ENCODE measurements around the gene LACC1. TPM values are rescaled to one million over a fixed set of nuclear protein-coding genes. Genes with fewer than 3 reads are reported as not detected.

The LACC1 gene
- total RNA-seq, 2 donors from 2014 or later = 0.87 to 3.7 TPM

DNA sequence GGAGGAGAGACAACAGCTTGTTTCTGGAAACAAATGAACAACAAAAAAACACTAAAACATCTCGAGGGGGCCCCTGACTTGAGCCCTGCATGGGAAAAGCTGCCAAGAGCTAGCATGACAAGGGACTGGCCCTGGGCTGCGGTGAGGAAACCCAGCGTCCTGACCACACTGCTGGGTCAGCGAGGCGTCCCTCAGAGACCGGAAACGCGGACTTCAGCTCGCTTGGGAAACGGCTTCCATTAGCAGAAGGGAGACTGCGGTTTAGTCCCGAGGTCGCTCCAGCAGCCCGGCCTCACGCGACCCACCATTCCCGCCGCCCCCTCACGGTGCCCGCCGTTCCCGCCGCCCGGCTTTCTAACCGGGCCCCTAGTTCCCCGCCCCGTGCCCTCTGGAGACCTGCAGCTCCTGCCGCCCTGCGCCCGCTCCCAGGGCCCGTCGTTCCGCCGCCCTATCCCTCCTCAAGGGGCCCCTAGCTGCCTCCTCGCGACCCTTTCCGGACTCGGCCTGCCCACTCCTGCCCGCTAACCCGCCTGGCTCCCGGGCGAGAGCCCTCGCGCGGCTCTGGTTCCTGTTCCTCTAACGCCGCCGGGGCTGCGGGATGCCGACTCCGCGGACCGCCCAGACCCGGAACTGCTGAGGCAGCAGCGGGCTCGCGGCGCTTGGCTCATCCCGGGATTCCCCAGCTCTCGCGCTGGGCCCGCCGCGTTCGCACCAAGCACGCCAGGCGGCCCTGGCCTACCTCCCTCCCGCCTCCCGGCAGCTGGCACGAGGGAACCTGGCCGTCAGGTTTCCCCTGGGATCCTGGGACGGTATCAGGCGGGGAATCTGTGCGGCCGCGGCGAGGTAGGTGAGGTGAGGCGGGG is 581 bp upstream of the LACC1 start, which contains the start of gene CCDC122:
Gene CCDC122, minus strand, starts transcription at position 849 of the 863 bp plus-strand sequence. CDS start 10,364 bp downstream, outside the sequence.
- ATAC-seq = peak; percentile 91 to 94
- peak; percentile 77 to 86 for DNase-seq (ENCODE audit: low spot score in 2 of 2)
- H3K36me3 Mint-ChIP-seq = peaks cover 15% of the 10 kb centered on the region in 2 donors

DNA sequence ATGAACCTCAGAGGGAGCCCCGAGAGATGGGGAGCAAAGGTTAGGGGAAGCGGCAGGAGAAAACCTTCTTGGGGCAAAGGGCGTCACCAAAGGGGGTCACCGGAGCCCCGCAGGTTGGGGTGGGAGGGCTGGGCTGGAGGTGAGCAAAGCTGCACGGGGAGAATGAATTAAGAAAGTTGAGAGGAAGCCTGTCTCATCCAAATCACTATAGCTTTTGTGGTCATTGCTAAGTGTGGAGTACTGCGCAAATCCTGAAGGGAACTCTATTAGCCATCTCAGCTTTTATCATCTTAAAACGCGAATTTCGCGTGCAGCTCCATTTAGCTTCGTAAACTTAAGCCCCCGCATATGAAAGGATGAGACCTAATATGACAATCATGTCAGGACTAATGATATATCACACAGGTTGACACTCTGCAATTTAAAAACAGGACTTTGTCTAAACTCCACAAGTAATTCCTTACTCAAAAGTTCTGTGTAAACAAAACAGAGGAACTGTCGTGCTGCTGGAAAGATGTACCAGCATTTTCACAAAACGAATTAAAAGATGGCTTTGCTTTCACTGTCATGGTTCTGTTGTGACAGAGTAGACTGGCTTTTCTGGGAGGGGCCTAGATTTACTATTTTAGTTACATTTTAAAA is 631 bp downstream of the LACC1 start:
- peak overlapping the region; percentile 75 to 91 for H3K27ac Mint-ChIP-seq
- peaks cover 15 to 17% of the 10 kb centered on the region in 2 donors for H3K36me3 Mint-ChIP-seq
- DNase-seq (ENCODE audit: low spot score in 2 of 2) (no peak), ATAC-seq (no peak)
- no peaks in the 10 kb centered on the region for H3K9me3 Mint-ChIP-seq

More for the DNA sequence above, 581 bp upstream of the LACC1 start, which contains the start of gene CCDC122:
- peak within 1 kb of the TSS; percentile 91 to 94 for H3K27ac Mint-ChIP-seq
- no peaks in the 10 kb centered on the region for H3K9me3 Mint-ChIP-seq

DNA sequence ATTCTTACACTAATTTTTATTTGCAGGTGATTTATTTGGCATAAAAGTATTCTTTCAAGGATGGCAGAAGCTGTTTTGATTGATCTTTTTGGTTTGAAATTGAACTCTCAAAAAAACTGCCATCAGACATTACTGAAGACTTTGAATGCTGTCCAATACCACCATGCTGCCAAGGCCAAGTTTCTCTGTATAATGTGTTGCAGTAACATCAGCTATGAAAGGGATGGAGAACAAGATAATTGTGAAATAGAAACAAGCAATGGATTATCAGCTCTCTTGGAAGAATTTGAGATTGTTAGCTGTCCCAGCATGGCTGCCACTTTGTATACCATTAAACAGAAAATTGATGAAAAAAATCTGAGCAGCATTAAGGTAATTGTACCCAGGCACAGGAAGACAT is 1.2 kb downstream of the LACC1 start:
- H3K36me3 Mint-ChIP-seq = peaks cover 15 to 21% of the 10 kb centered on the region in 2 donors
- ATAC-seq (no peak), DNase-seq (ENCODE audit: low spot score in 2 of 2) (no peak)
- H3K9me3 Mint-ChIP-seq = no peaks in the 10 kb centered on the region
- no peak overlapping the region for H3K27ac Mint-ChIP-seq

DNA sequence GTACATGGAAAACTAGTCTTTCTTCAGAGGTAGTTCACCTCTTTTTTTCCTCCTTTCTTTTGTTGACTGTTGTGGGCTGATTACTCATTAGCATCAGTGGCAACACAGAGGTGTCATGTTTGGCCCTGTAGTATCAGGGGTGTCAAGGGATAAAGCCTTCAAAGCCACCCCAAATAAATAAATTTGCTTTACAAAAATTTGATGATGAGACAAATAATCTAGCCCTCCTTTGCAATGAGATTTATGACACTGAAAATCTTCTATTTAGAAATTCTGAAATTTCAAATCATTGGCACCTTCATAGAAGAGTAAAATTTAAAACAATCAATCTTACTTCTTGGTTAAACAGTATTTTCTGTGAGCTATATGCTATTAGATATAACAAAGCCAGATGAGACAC is 1.9 kb downstream of the LACC1 start:
- ATAC-seq (no peak), DNase-seq (ENCODE audit: low spot score in 2 of 2) (no peak)
- Mint-ChIP-seq H3K27ac (no peak overlapping the region), H3K9me3 (no peaks in the 10 kb centered on the region), H3K36me3 (peaks cover 15 to 21% of the 10 kb centered on the region in 2 donors)

DNA sequence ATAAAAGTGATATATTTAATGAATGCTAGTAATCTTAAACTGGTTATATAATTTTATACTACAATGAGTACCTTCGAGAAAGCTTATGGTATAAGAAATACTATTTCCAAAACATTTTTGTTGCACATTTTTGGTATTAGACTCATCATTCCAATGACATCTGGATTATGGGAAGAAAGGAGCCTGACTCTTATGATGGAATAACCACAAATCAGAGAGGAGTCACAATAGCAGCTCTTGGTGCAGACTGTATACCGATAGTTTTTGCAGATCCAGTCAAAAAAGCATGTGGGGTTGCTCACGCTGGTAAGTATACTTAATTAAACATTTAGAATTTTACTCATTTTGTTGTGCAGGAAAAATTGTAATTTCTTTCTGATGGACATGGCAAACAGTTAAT is 3.9 kb downstream of the LACC1 start:
- DNase-seq (ENCODE audit: low spot score in 2 of 2) (no peak), ATAC-seq (no peak)
- peaks cover 15 to 21% of the 10 kb centered on the region in 2 donors for H3K36me3 Mint-ChIP-seq
- no peaks in the 10 kb centered on the region for H3K9me3 Mint-ChIP-seq
- no peak overlapping the region for H3K27ac Mint-ChIP-seq

DNA sequence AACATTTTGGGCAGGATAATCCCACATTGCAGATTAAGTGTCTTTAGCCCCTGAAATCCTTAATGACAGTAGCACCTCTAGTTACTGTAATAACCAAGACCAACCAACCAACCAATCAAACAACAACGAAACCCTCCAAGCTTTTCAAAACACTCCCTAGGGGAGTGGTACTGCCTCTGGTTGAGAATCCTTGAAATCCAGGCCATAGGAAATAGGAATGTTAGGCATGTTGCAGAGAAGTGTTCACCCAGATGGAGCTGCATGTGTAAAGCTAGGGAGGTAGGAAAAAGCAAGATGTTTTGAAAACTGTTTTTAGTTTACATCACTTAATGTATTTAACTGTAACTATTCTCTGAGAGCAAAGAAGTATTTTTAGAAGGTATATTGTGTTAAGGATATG is 4.5 kb downstream of the LACC1 start:
- no peak for ATAC-seq
- no peak for DNase-seq (ENCODE audit: low spot score in 2 of 2)
- no peak overlapping the region for H3K27ac Mint-ChIP-seq
- peaks cover 15 to 21% of the 10 kb centered on the region in 2 donors for H3K36me3 Mint-ChIP-seq
- H3K9me3 Mint-ChIP-seq = no peaks in the 10 kb centered on the region

DNA sequence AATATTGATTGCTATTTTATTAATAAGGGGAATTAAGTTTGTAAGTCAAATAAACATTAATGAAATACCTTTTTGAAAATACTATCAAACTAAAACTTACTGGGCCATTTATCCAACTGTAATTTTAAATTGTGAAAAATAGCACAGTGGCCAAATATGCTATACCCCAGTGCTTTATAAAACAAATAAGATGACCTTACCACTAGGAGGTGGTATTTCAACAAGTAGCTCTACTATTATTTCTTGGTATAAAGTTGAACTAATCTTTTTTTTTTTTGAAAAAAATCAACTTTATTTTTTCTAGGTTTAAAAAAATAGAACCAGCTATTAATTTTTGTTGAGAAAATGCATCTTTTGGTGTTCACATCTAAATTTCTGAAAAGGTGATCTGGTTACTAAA is 14.7 kb downstream of the LACC1 start:
- H3K27ac Mint-ChIP-seq = no peak overlapping the region
- DNase-seq (ENCODE audit: low spot score in 2 of 2) (no peak), ATAC-seq (no peak)
- H3K9me3 Mint-ChIP-seq = no peaks in the 10 kb centered on the region
- peaks cover 0 to 6% of the 10 kb centered on the region in 2 donors for H3K36me3 Mint-ChIP-seq

DNA sequence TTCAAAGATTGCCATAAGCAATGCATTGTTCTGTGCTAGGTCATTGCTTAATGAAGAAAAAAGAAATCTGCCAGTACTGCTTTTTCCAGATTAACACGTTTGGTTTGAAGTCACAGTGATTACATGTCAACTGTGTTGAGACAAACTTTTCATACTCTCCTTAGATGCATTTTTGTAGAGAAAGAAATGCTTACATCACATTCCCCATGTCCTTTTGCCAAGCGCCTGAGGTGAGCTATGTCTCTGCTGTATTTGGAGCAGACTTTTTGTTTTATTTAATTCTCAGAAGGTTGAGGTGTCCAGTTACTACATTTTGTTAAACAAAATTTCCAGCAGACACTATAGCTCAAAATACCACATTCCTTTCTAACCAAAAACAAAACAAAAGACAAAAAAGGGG is 16.2 kb downstream of the LACC1 start:
- H3K9me3 Mint-ChIP-seq = no peaks in the 10 kb centered on the region
- DNase-seq (ENCODE audit: low spot score in 2 of 2) (no peak), ATAC-seq (no peak)
- no peak overlapping the region for H3K27ac Mint-ChIP-seq
- H3K36me3 Mint-ChIP-seq = peaks cover 0 to 6% of the 10 kb centered on the region in 2 donors

DNA sequence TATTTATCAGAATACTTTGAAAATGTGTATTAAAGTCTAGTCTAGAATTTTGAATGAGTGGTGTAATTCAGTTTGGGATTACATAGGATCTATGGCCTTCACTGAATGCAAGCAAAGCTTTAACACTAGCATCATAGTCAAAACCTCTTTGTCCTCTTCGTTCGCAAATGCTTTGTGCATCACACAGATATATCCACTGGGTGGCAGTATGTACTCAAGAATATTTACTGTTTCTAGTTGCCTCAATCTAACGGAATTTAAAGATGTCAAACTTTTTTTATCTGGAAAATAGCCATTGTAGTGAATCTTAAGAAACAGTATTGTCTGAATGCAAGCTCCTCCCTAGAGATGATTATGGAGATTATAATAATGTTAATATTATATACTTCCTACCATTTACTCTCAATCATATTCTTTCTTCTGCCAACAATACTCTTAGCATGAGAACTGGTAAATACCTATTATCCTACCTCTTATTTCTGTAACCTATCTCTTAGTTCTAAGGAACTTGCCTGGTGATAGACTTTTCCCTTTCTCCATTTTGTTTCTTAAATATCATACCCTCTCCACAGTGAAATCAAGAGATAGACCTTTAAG is 25.8 kb downstream of the LACC1 start:
- DNase-seq (ENCODE audit: low spot score in 2 of 2) (peak in 1 of 2 donors; percentile 36), ATAC-seq (peak; percentile 43 to 55)
- no peaks in the 10 kb centered on the region for H3K9me3 Mint-ChIP-seq
- H3K36me3 Mint-ChIP-seq = no peaks in the 10 kb centered on the region
- H3K27ac Mint-ChIP-seq = no peak overlapping the region

DNA sequence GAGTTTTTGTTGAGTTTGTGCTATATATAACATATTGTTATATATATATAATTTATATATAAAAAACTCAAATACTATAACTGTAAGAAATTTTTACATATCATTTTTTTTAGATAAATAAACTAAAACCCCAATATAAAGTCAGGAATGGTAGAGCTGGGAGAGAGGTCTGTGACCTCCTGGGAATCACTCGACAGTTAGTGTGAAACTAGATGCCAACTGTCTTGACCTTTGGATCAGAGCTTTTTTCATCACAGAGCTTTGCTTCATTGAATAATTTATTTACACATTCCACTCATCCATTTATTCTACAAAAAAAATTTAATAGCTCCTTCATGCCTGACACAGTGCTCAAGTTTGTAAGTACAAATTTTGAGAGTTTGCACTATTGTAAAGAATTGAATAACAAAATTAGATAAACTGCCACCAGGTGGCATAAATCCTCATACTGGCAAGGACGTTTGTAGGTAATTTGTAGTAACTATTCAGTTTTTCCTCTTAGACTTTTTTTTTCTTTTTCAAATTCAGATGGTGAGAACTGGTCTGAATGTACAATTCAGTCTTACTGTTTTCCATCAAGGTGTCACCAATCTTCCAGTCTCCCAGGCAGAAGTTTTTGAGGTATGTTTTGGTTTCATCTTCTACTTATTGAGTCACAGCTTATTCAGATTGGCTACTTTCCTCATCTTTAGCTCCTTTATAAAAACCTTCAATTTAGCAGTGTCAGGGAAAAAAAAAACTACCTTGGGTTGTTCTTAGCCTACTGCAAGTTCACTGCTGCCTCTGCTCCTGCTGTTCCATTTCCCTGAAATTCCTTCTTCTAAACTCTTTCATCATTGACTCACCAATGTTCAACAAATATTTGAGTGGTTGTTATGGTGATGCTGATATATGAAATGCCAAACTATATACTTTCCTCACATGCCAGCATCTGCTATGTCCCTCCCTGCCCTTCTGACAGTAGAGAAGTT is 28.7 kb downstream of the LACC1 start:
- Mint-ChIP-seq H3K9me3 (no peaks in the 10 kb centered on the region), H3K27ac (no peak overlapping the region), H3K36me3 (no peaks in the 10 kb centered on the region)
- ATAC-seq = peak; percentile 70 to 91
- DNase-seq (ENCODE audit: low spot score in 2 of 2) = peak in 1 of 2 donors; percentile 6

DNA sequence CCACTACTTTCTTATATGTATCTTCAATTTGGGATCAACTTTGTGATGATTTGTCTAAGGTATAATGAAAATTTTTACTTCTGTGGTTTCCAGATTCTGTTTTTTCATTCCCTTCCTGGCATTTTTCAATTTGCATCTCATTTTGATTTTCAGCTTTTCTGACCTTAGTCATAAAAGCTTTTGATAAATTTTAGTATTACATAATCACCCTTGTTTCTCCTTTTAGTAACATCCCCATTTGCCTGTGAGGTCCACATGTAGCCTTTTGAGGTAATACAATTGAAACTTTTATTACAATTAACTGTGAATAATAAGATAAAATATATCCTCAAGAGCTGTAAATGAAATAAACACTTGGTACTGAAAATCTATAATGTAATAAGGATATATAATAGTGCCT is 31.2 kb downstream of the LACC1 start:
- H3K27ac Mint-ChIP-seq = no peak overlapping the region
- DNase-seq (ENCODE audit: low spot score in 2 of 2) = no peak
- ATAC-seq = no peak
- H3K9me3 Mint-ChIP-seq = no peaks in the 10 kb centered on the region
- no peaks in the 10 kb centered on the region for H3K36me3 Mint-ChIP-seq

DNA sequence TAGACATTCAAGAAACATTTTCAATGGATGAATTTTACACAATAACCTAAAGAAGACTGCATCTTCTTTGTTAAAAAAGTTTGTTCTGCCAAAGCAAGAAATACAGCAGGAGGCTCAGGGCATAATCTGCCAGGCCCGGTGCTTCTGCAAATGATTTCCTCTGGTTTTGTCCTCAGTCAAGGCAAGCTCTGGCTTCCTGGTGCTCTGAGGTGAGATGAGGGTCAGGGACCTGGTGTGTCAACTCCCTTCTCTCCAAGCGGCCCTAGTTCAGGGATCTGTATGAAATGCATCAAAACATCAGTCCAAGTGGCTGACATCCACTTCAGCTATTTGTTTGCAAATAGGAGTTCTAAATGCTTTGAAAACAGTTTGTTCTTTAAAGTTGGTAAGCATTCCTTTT is 31.6 kb downstream of the LACC1 start:
- ATAC-seq = no peak
- no peak overlapping the region for H3K27ac Mint-ChIP-seq
- H3K36me3 Mint-ChIP-seq = no peaks in the 10 kb centered on the region
- no peak for DNase-seq (ENCODE audit: low spot score in 2 of 2)
- H3K9me3 Mint-ChIP-seq = no peaks in the 10 kb centered on the region

DNA sequence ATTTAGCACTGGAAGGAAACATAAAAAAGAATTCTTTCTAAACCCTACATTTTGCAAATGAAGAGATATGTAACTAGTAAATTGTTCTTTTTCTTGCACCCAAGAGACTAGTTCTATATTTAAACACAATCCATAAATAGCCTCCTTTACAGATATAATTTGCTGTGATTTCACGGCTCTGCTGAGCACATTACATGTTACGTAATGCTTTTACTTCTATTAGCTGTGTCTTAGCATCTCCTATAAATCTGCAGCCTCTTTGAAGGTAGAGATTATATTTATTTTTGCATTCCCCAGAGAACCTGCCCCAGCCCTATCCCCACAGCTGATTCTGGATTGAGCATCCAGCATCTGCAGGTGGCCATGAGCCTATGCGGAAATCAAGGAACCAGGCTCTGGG is 32.2 kb downstream of the LACC1 start:
- Mint-ChIP-seq H3K27ac (no peak overlapping the region), H3K36me3 (no peaks in the 10 kb centered on the region), H3K9me3 (no peaks in the 10 kb centered on the region)
- no peak for DNase-seq (ENCODE audit: low spot score in 2 of 2)
- ATAC-seq = no peak

DNA sequence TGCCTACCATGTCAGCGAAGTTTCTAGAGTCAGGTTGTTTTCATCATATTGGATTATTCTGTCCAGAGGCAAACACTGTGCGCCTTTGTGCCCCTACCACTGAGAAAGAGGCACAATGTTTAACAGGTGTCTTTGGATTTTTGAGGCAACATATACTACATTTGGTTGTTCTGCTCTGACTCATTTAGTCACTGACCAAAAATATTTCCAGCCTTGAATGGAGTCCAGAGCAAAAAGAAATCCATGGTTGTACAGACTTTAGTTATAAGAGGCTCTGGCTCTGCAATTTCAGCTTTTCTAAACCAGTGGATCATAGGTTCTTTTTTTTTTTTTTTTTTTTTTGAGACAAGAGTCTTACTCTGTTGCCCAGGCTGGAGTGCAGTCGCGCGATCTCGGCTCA is 35.7 kb downstream of the LACC1 start:
- Mint-ChIP-seq H3K27ac (no peak overlapping the region), H3K36me3 (no peaks in the 10 kb centered on the region), H3K9me3 (no peaks in the 10 kb centered on the region)
- no peak for ATAC-seq
- DNase-seq (ENCODE audit: low spot score in 2 of 2) = no peak

DNA sequence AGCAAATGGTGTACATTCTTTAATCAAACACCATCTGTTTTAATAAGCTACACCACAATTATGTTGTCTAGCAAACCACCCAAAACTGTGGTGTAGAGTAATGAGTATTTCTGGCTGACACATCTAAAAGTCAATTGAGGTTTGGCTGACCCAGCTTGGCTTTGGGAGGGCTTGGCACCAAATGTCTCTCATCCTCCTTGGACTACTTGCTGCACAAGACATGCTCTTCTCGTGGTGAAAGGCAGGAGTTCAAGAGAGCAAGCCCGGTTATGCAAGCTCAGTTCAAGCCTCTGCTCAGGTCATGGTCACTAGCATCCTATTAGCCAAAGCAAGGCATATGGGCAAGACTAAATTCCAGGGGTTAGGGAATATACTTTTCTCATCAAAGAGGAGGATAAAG is 37.1 kb downstream of the LACC1 start:
- Mint-ChIP-seq H3K36me3 (no peaks in the 10 kb centered on the region), H3K27ac (no peak overlapping the region), H3K9me3 (no peaks in the 10 kb centered on the region)
- DNase-seq (ENCODE audit: low spot score in 2 of 2) (no peak), ATAC-seq (no peak)

DNA sequence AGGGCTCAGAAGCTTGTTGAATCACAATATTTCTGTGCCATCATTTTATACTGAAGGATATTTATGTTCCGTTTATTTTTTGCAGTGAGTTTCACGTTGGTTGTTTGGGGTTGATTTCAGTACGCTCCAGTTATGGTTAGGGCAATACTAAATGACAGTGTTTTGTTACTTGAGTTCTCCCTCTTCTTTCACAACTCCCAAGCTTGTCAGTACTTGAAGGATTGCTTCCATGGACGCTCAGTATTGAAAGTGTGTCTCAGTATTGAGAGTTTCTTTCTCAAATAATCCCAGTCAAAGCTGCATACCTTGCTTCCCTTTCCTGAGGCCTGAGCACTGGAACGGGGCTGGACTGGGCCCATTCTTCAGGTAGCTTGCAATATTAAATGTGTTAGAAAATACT is 38.9 kb downstream of the LACC1 start:
- Mint-ChIP-seq H3K27ac (no peak overlapping the region), H3K36me3 (no peaks in the 10 kb centered on the region), H3K9me3 (no peaks in the 10 kb centered on the region)
- DNase-seq (ENCODE audit: low spot score in 2 of 2) (no peak), ATAC-seq (no peak)
